ENCODE measurements around the gene HAPSTR1.

DNA sequence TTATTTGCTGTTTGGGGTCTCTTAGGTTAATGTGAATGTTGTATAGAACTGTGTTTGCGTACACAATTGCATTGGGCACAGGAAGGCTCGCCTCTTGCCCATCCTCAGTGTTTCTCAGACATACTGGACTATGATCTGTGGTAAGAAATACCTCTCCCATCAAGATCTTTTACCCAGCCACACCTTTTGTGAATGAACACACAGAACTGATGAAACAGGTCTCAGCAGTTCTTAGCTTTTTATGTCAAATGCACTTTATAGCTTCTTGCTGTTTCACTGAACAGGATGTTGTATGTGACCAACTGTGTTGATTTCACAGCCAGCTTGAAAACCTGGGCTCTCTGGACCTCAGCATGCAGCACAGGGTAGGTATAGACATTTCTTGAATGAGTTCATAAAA, 31.5 kb downstream of the HAPSTR1 start:
- TF ChIP-seq TAF1 (IDR thresholded peaks at IDR 0.05; ENCODE audit: borderline replicate concordance, low read depth, low read length) (no peak), POLR2AphosphoS5 (IDR thresholded peaks at IDR 0.05; ENCODE audit: low read depth, low read length) (no peak)

Measured in GM12892 (cell line).